K562 (cell line): Measurements from ENCODE around the gene SHC1. TPM values are rescaled to one million over a fixed set of nuclear protein-coding genes. Genes with fewer than 3 reads are reported as not detected.
A peak's percentile ranks its signal among the peaks of the same experiment; 100 is the strongest.

Experiments
- CTBP1 ChIP-seq: fragments of 450-650 bp; IDR thresholded peaks from 2 replicates; pipeline ENCODE4 v1.6.1; 2016; ENCODE audit warnings: borderline replicate concordance
- FIP1L1 ChIP-seq: fragments of 200-400 bp; formaldehyde crosslinking; IDR thresholded peaks from 2 replicates; pipeline ENCODE4 v1.6.1; 2018; ENCODE audit warnings: mild to moderate bottlenecking, low read depth, low read length; ENCODE audit not compliant: poor library complexity, severe bottlenecking
- FOXJ2 ChIP-seq: fragments of 200-800 bp; sonication (Bioruptor generic); IDR thresholded peaks from 2 replicates; pipeline ENCODE4 v1.6.1; 2016; ENCODE audit warnings: missing genetic modification characterization, missing compliant biosample characterization
- FUS ChIP-seq: fragments of 200-400 bp; formaldehyde crosslinking; optimal IDR thresholded peaks from 2 replicates; pipeline ENCODE3; 2017; ENCODE audit warnings: low read depth, low read length
- MCM2 ChIP-seq: fragments of 450-650 bp; IDR thresholded peaks from 2 replicates; pipeline ENCODE4 v1.6.1; 2017; ENCODE audit warnings: low read depth, mild to moderate bottlenecking
- POLR2AphosphoS2 ChIP-seq: IDR thresholded peaks from 2 replicates; pipeline ENCODE4 v1.6.1; 2012; ENCODE audit warnings: low read length, improper control_type of control experiment
- YY1 ChIP-seq, 3 experiments: IDR thresholded peaks; 2 replicates each; pipeline ENCODE4 v1.6.1; 2011; ENCODE audit warnings: low read length in 2 of 3, mild to moderate bottlenecking in 2 of 3, moderate library complexity in 2 of 3, borderline replicate concordance in 1 of 3, control low read depth in 1 of 3, low read depth in 1 of 3; ENCODE audit not compliant: insufficient read depth in 3 of 3, insufficient replicate concordance in 2 of 3, control insufficient read depth in 1 of 3, insufficient read length in 1 of 3; ENCODE audit errors: extremely low read depth in 1 of 3
- polyA plus RNA-seq, 8 experiments: library from polyadenylated mRNA; depleted of rRNA in 4 of 8; stranded (reverse) in 5 of 8; unstranded in 3 of 8; fragments of >200 nt; fragmentation: Nextera tagmentation in 2 of 8; fragmentation: Illumina TruSeq in 1 of 8; extraction: Ambion mirVana in 2 of 8; extraction: Trizol in 1 of 8; gene quantifications; 2 replicates each; pipeline versions ENCODE4 v1.2.1 to v1.2.3, GENCODE V29; 2011 to 2014; ENCODE audit warnings: inconsistent platforms in 1 of 8, missing spikeins in 1 of 8
- total RNA-seq, 7 experiments: library from RNA; depleted of rRNA in 6 of 7; stranded (reverse); fragments of >200 nt in 6 of 7; fragmentation: Illumina TruSeq in 2 of 7; extraction: Trizol in 2 of 7; gene quantifications; 2 replicates each; pipeline versions ENCODE4 v1.2.1 to v1.2.3, GENCODE V29; 2011 to 2021; ENCODE audit warnings: low replicate concordance in 1 of 7
- TF ChIP-seq, protein P1 (sequence below): fragments of 450-650 bp; IDR thresholded peaks from 2 replicates; pipeline ENCODE4 v1.6.1; 2017; ENCODE audit warnings: antibody characterized with exemption, mild to moderate bottlenecking
- TF ChIP-seq, protein P2 (sequence below): sonication (generic); formaldehyde crosslinking; IDR thresholded peaks from 2 replicates; pipeline ENCODE4 v1.8.1; 2023; ENCODE audit warnings: mild to moderate bottlenecking, missing genetic modification reagents

Gene SHC1
- total and polyA plus RNA-seq, 9 of the 15 experiments (the other 6 are each of a cell fraction or from before 2014, with no cell fraction given) = 4.1 to 113 (median 51.9) TPM

DNA sequence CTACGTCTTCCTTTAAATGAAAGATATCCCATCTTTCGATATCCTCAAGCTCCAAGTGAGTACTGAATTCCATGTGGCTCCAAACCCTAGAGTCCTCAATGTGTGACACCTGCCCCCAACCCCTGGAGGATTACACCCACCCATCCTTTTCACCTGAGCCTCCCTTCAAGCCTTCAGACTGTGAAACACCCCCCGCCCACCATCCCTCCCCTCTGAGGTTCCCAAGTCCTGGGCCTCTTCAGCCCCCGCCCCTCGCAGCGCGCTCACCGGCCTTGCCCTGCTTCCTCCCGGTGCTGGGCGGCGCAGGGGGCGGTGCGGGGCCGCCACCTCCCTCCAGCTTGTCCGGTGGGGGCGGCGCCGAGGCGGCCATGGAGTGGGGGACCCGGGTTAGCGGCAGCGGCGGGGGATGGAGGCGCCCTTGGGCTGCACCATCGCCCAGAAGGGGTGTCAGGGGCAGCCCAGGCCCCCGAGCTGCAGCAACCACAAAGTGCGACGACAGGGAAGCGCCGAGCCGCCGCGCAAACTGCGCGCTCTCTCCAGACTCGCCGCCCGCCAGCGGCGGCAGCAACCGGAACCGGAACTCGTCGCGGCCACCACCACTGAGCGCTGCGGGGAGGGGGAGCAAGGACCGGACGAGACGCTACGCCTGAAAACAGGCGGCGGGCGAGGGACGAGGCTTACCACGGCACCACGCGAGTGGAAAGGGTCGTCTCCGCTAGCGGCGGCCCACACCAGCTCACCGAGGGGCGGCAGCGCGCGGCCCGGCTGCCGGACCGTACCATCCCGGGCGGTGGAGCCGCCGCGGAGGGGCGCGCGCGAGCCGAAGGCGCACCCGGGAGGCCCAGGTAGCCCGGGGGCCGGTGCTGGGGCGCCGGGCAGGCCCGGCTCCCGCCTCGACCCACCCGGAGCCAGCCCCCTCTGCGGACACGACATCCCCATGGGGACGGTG lies 9.1 kb downstream of the SHC1 start, which contains the start of gene PYGO2 (continued):
- TF ChIP-seq FUS (peak; percentile 79), MCM2 (no peak), POLR2AphosphoS2 (peak; percentile 95), CTBP1 (peak; percentile 93), FIP1L1 (peak; percentile 85), YY1 (IDR thresholded peaks at IDR 0.05; ENCODE audit: borderline replicate concordance in 1 of 3, control insufficient read depth in 1 of 3, extremely low read depth in 1 of 3, insufficient read depth in 3 of 3, insufficient read length in 1 of 3, insufficient replicate concordance in 2 of 3, low read depth in 1 of 3, low read length in 2 of 3) (peak in 2 of 3 experiments; percentile 72 to 82), FOXJ2 (tag) (peak; percentile 72)
- TF ChIP-seq, protein P1, sequence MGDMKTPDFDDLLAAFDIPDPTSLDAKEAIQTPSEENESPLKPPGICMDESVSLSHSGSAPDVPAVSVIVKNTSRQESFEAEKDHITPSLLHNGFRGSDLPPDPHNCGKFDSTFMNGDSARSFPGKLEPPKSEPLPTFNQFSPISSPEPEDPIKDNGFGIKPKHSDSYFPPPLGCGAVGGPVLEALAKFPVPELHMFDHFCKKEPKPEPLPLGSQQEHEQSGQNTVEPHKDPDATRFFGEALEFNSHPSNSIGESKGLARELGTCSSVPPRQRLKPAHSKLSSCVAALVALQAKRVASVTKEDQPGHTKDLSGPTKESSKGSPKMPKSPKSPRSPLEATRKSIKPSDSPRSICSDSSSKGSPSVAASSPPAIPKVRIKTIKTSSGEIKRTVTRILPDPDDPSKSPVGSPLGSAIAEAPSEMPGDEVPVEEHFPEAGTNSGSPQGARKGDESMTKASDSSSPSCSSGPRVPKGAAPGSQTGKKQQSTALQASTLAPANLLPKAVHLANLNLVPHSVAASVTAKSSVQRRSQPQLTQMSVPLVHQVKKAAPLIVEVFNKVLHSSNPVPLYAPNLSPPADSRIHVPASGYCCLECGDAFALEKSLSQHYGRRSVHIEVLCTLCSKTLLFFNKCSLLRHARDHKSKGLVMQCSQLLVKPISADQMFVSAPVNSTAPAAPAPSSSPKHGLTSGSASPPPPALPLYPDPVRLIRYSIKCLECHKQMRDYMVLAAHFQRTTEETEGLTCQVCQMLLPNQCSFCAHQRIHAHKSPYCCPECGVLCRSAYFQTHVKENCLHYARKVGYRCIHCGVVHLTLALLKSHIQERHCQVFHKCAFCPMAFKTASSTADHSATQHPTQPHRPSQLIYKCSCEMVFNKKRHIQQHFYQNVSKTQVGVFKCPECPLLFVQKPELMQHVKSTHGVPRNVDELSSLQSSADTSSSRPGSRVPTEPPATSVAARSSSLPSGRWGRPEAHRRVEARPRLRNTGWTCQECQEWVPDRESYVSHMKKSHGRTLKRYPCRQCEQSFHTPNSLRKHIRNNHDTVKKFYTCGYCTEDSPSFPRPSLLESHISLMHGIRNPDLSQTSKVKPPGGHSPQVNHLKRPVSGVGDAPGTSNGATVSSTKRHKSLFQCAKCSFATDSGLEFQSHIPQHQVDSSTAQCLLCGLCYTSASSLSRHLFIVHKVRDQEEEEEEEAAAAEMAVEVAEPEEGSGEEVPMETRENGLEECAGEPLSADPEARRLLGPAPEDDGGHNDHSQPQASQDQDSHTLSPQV = peak; percentile 61; the same call in 1 of the 2 replicates
- TF ChIP-seq, protein P2, sequence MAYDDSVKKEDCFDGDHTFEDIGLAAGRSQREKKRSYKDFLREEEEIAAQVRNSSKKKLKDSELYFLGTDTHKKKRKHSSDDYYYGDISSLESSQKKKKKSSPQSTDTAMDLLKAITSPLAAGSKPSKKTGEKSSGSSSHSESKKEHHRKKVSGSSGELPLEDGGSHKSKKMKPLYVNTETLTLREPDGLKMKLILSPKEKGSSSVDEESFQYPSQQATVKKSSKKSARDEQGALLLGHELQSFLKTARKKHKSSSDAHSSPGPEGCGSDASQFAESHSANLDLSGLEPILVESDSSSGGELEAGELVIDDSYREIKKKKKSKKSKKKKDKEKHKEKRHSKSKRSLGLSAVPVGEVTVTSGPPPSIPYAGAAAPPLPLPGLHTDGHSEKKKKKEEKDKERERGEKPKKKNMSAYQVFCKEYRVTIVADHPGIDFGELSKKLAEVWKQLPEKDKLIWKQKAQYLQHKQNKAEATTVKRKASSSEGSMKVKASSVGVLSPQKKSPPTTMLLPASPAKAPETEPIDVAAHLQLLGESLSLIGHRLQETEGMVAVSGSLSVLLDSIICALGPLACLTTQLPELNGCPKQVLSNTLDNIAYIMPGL (CRISPR knock-in tag) = peak; percentile 95
- TF ChIP-seq, all 486 proteins: peak for 148
